ENCODE measurements around the gene RIC8B.
A peak's percentile ranks its signal among the peaks of the same experiment; 100 is the strongest.
"Not testable (repeated sequence)": the region's sequence is repeated elsewhere in the genome, so short reads cannot be mapped to it uniquely, and the experiment has no call there.

The RIC8B gene, protein sequence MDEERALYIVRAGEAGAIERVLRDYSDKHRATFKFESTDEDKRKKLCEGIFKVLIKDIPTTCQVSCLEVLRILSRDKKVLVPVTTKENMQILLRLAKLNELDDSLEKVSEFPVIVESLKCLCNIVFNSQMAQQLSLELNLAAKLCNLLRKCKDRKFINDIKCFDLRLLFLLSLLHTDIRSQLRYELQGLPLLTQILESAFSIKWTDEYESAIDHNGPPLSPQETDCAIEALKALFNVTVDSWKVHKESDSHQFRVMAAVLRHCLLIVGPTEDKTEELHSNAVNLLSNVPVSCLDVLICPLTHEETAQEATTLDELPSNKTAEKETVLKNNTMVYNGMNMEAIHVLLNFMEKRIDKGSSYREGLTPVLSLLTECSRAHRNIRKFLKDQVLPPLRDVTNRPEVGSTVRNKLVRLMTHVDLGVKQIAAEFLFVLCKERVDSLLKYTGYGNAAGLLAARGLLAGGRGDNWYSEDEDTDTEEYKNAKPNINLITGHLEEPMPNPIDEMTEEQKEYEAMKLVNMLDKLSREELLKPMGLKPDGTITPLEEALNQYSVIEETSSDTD

DNA sequence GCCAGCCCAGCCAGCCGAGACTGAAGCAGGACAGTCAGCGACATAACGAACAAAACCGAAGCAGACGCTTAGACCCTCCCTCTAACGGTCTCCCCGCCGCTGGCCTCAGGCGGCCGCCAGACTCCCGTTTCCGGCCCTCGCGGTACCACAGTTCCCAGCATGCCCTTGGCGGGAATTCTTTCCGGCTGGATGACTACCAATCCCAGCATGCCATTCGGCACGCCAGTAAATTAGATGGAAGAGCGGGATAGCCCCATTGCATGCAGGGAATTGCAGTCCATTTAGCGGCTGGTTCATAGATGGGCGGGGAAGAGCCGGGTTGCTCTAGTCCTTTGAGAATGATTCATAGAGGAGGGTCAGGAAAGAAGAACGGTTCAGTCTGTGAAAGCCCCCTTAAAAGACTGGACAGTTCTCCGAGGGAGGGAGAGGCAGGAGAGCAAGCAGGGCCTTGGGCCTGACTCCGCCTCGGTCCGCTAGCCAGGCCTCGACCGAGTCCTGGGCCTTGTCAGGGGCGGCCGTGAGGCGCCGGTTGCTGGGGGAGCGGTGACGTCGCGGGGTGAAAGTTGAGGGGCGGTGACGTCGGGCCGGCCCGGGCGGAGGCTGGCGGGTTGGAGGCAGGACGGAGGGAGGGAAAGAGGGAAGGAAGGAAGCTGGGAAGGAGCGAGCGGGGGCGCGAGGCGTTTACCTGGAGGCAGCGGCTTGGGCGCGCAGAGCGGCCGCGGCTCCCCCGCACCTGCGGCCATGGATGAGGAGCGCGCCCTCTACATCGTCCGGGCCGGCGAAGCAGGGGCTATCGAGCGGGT lies at the start of gene RIC8B:
Gene RIC8B, plus strand, starts transcription at position 678 of the 803 bp plus-strand sequence. Its CDS starts 64 bp downstream, at position 742.
- peak; percentile 93 for DNase-seq

DNA sequence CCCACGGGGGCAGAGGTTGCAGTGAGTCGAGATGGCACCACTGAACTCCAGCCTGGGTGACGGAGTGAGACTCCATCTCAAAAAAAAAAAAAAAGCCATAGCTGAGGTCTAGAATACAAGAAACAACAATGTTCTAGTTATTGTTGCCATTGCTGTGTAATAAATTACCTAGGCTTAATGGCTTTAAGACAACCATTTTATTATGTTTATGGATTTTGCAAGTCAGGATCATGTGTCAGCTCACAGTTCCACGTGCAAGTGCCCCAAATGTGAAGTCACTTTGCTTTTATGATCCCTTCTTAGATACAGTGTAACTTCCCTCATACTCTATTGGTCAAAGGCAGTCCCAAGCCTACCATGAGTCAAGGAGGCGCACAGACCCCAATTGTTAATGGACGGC lies 49.5 kb upstream of the RIC8B start:
- no peak for DNase-seq

DNA sequence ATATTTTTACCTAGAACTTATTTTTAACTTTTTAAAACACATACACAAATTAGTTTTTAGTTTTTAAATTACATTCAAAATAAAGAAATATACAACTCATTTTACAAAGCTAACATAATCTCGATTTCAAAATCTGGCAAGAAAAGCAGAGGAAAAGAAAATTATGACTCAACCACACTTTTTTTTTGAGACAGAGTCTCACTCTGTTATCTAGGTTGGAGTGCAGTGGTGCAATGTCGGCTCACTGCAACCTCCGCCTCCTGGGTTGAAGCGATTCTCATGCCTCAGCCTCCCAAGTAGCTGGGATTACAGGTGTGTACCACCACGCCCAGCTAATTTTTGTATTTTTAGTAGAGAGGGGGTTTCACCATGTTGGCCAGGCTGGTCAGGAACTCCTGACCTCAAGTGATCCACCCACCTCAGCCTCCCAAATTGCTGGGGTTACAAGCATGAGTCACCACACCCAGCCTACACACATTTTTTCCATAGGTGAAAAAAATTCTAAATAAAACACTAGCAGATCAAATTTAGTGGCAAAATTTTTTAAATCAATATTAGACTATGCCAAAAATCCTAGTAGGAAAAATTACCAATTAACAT lies 47.8 kb upstream of the RIC8B start:
- DNase-seq, result not testable (repeated sequence)

DNA sequence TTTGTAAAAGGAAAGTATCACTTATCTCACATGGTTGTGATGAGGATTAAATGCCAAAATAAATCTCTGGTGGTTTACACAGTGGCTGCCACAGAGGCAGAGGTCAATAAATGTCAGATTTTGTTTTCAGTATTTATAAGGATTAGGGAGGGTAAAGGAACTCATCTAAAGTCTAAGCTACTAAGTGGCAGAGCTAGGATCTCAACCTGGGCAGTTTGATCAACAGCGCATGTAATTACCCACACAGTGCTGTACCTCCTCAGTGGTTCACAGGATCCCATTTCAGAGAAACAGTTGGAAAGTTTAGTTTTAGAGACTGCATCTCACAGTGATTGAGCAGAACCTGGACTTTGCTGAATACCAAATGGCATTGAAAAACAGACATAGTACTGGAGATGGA lies 44.9 kb upstream of the RIC8B start:
- DNase-seq, result no peak

DNA sequence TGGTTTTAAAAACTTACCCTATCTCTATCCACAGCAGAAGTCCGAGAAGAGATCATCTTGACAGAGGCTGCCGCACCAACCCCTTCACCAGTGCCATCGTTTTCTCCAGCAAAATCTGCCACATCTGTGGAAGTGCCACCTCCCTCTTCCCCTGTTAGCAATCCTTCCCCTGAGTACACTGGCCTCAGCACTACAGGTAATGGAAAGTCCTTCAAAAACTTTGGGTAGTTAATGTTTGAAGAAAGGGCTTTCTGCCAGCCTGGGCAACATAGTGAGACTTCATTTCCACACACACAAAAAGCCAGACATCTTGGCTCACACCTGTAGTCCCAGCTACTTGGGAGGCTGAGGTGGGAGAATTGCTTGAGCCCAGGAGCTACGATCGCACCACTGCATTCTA lies 41.6 kb upstream of the RIC8B start:
- no peak for DNase-seq

DNA sequence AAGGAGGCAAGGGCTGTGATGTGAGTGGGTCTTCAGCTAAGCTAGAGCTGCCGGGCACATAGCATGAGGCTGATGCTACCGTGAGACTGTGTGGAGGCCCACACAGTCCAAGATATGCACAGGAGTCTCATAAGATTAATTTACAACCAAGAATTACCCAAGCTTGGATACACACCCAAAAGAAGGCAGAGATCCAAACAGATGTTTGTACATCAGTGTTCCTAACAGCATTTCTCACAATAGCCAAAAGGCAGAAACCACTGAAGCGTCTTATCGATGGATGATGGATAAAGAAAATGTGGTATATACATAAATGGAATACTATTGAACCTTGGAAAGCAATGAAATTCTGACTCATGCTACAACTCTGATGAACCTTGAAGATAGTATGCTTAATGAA lies 40.8 kb upstream of the RIC8B start:
- DNase-seq, result no peak

DNA sequence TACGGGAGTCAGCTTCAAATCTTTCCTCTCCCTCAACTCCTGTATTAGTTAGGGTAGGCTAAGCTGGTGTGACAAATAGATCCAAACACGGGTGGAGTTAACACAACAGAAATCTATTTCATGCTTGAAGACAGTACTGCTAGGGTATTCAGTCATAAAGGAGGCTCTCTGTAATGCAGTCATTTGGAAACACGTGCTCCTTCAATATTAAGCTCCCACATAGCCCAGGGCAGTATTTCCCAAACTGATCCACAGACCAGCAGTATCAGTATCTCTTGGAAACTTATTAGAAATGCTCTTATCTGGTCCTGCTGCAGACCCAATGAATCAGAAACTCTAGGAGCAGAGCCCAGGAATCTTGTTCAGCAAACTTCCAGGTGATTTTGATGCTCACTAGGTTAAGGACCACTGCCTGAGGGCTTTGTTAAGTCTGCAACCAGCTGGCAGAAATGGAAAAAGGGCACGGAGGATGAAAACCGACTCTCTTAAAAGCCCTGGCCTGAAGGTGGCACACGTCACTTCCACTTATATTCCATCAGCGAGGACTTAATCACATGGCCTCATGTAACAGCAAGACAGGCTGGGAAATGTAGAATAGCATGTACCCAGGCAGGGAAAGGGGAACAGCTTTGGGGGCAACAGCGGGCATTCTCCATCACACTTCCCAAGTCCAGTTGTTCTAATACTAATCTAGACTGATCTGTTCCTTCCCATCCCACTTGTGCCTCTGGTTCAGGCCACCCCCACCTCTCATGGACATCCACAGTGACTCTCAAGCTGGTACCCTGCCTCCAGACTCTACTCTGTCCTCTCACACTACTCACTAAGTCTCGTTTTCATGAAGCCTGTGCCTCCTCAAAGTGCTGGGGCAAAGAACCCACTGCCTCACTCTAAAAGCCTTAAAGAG lies 38.2 kb upstream of the RIC8B start:
- no peak for DNase-seq

DNA sequence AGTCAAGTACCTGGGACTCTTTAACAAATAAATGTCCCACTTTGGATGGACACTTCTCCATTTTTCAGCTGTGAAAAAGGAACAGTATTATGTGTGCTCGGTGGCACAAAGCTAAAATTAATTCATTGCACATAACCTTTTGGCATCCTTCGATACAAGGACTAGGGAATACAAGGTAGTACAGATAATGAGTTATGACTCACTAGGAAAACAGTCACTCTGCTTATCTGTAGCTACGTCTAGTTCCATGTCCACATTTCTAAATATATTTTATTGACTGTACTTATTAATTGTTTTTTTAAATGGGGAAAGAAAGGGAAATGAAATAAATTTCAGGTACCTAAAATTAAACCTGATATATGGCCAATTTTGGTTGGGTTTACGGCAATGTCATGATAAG lies 35.2 kb upstream of the RIC8B start:
- DNase-seq, result no peak

DNA sequence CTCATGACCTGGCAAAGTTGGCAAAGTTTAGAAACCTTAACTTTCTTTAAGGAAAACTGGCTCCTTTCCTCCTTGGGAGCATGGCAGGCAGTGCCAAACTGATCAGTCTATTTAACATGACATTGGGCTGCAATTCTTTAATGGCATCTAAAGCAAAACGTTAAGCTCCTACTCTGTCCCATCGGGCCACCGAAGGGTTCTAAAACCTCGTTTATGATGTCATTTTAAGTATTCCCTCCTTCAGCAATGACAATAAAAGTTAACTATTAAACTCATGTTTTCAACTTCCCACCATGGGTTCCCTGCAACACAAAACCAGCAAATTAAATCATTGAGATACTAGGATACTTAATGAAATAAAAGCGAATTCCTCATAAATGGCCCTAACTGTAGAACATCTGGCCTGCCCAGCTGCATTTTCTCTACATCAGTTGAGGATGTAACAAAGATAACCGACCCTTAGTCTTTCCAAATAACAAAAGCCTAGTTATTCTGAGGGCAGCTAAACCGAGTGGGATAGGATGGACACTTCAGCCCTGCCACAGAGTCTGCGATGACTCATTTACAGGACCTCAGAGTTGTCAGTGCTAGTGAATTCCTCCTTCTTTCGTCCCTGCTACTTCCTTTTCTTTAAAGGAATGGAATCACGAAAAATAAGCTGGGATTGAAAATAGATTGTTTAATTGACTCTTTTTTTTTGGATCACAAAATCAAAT lies 34.5 kb upstream of the RIC8B start:
- no peak for DNase-seq

DNA sequence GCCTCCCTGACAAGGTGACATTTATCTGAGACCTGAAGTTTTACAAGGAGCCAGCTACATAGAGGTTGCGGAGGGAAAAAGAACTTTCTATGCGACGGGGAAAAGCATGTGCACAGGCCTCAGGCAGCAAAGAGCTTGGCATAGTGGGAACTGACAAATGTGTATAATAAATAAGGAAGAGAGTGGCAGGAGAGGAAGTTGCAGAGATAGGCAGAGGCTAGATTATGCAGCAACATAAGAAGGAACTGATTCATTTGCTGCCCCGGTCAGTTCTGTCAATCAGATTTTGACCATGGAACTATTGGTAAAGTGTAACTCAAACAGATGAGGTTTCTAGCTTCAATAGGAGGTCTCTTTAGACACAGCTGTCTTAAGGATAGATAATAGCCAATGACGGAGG lies 33.7 kb upstream of the RIC8B start:
- DNase-seq, result no peak

DNA sequence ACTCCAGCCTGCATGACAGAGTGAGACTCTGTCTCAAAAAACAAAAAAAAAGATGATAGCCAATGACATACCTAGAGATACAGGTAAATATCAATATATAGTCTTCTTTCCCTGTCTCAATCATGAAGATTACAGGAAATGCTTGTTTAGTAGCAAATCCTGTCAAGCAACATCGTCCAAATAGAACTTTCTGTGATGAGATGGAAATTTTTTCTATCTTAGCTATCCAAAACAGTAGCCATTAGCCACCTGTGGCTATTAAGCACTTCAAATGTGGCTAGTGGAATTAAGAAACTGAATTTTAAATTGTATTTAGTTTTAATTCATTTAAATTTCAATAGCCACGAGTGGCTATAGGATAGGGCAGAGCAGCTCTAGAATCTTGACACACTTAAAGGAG lies 33.2 kb upstream of the RIC8B start:
- no peak for DNase-seq

DNA sequence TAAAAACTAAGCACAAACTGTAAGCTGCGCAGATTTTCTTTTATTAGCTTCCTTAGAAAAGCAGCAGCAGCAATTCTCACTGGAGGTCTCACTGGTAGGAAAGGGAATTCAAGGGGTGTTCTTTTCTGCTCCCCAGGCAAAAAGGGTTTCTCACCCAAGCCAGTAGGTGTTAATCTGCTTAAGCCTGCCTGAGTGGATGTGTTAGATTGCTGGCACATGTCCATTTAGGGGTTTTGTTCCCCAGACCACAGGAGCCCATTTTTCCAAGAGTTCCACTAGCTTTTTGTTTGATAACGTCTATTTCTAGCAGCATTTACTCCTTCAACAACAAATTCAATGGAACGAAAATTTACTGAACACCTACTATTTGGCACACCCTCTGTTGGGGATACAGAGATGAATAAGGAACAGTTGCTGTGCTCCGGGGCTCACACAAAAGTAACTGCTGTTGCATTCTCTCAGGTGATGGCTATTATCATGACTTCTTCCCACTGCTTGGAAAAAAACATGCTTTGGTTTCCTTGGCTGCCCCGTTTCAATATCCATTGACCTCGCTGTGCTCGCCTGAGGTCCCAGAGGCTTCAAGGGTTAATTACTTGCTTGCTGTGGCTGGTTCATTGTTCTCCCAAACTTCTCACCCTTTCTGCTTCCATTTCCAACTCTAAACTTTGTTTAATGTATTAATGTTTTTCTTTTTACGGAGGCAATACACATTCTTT lies 31.1 kb upstream of the RIC8B start:
- DNase-seq, result no peak

DNA sequence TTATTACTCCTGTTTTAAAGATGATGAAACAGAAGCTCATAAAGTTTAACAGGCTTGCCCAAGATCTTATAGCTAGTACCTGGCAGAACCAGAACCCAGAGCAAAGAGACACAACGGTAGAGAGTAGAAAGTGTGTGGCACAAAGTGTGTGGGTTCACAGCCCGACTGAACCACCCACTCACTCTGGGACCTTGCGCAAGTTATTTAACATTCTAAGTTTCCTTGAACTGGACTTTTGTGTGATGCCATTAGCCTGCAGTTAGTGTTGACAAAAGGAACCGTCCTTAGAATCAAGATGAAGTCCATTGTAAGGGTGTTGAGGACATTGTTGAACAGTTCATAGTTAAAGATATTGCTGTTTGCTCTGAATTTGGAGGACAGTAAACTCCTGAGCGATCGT lies 29.9 kb upstream of the RIC8B start:
- no peak for DNase-seq

DNA sequence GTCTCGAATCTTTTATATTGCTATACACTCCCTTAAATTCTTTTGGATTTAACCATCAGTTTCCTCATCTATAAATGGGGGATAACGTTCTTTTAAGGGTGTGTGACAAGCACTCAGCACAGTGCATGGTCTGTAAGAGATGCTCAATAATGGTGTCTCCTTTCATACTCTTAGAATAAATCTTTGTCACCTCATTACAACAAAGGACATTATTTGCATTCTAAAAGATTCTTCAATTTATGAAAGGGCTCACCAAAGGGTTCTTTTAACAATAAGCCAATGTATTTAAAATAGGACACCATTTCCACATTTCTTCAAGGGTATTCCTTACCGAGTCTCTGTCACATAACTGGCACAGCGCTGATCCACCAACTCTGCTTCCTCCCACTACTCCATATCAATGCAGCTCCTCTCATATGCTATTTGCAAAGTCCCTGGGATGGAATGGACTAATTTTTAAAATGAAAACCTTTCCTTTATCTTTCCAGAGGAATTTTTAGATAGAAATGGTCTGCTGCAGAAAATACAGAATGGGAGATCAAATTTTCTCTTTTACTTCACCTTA lies 29.2 kb upstream of the RIC8B start:
- no peak for DNase-seq

DNA sequence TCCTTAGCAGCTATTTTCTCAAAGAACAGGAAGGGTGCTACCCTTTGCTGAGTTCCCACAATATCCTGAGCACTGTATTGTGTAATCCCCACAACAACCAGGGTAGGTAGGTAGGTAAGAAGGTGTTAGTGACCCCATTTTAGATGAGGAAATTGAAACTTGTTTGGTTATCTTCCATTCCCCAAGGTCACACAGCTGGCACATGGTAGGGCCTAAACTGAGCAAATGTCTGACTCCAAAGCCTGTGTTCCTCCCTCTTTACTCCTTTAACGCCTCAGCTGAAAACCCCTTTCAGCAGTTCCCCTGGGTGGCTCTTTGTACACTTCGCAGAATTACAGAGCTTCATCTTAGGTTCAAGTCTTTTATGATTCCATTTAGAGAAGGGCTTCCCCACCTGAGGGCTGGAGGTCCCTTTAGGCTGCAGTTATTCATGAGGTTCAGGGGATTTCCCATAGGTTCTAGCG lies 26.5 kb upstream of the RIC8B start:
- no peak for DNase-seq

DNA sequence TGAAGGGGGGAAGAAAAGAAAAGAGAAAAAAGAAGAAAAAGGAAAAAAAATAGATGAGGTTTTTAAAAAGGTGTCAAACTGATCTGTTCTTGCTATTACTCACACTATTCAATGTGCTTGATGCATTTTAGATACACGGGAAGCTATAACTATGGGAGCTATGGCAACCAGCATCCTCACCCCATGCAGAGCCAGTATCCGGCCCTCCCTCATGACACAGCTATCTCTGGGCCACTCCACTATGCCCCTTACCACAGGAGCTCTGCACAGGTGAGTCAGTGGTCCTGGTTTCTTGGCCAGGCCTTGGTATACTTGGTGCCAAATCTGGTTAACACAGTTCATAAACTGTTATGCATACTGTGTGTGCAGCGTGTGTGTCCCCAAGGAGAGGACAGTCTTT lies 24.0 kb upstream of the RIC8B start:
- DNase-seq, result no peak

DNA sequence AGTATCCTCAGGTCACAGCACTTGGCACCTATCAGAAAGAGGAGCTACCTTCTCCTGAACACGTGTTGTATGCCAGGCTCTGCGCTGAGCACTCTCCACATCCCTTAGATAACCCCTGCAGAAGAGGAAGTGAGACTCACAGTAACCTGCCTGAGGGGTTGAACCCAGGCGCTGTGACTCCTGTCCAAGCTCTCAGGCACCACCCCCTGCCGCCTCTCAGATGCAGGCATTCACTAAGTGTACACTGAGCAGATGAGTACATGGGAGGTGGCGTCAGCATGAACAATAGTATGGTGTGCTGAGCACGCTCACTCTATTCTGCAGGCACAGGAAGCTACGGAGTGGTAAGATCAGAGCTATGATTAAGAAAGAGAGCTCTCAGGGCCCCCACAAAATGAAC lies 21.0 kb upstream of the RIC8B start:
- no peak for DNase-seq

DNA sequence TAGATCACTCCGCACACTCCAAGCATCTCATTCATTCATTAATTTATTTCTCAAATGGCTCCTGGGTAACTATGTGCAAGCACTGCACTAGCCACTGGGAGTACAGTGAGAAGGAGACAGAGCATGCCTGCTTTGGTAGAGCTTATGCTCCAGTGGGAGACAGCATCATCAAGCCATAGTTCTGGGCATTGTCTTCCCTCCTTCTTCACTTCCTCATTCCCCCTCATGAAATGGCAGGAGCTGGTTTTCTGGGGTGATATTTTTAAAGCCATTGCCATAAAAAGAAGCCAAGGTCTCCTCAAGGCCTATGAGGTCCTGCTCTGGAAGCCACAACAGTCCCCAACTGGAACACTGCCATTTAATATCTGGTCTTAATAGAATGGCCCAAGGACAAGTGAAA lies 20.2 kb upstream of the RIC8B start:
- no peak for DNase-seq

DNA sequence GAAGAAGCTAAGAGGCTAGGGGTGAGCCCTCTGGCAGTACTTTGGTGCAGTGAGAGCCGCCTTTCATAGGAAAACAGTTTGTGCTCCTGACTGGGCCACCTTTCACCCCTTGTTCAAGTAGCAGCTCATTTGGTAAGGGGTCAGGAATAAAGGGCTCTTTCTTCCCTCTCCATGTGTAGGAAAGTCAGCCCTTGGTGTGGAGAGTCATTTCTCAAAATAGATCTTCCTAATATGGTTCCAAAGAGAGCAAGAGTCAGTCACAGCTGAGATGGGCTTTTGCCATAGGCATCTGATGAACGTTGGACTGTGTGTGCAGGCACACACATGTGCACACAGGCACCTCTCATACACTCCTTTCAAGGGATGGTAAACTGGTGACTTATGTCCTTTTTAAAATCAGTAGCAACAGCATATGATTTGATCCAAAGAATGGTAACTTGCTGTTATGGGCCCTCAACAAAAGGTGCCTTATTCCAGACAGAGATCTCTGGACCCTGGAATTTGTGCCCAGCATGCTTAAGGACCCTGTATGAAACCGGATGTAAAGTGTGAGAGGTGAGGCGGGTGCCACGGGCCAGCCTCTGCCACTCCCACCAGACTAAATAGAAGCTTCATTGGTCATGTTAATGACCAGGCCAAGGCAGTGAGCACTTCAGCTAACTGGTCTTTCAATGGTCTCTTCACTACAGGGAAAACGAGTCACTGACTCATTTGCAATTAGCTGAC lies 16.7 kb upstream of the RIC8B start:
- DNase-seq, result no peak

Data from NCI-H1048 (cell line).